Skin epidermis (tissue), 12 donors: Measurements from ENCODE around the gene INTS6L.
"Not testable (repeated sequence)": the region's sequence is repeated elsewhere in the genome, so short reads cannot be mapped to it uniquely, and the experiment has no call there.

ENCODE experiments used
- H3K27ac ChIP-seq, 21 experiments: fragments of 200-600 bp; sonication (generic) in 11 of 21; one replicate each; pipeline ENCODE4 v1.5.0; 2020; ENCODE audit warnings: mild to moderate bottlenecking in 3 of 21, inconsistent platforms in 2 of 21, moderate library complexity in 2 of 21
- H3K4me3 ChIP-seq, 7 experiments: fragments of 200-600 bp; sonication (generic) in 2 of 7; one replicate each; pipeline ENCODE4 v1.5.0; 2020; ENCODE audit warnings: inconsistent platforms in 2 of 7, mild to moderate bottlenecking in 2 of 7, moderate library complexity in 1 of 7

Gene INTS6L

GRCh38 chrX:135594049-135594448, 73.6 kb downstream of the INTS6L start:
- not testable (repeated sequence) for H3K27ac ChIP-seq, H3K4me3 ChIP-seq

DNA sequence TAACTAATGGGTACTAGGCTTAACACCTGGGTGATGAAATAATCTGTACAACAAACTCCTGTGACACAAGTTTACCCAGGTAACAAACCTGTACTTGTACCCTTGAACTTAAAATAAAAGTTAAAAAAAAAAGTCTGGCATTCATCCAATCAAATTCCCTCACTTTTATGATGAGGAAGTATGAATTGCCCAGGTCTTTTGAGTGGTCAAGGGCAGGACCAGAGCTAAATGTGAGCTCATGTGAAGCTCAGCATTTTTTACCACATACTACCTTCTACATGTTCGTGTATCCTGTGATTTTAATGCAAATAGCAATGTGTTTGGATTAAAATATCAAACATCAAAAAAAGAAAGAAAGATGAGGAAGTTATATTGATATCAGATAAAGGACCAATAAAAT, 74.0 kb downstream of the INTS6L start:
- H3K27ac ChIP-seq, H3K4me3 ChIP-seq: not testable (repeated sequence)

DNA sequence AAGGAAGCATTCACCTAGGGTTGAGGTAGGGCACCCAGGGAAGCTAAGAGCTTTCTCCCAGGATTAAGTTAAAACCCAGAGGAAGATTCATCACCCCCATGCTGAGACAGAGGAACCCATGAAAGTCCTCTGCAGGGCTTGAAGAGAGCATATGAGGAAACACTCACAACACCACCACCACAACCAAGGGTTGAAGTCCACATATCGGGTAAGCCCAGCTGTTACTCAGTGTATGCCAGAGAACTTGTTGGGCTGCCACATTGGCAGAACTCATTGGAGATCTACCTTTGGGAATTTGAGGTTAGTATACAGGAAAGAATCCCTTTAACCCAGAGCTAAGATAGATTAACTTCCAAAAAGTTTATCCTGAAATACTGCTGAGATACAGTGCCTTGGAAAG, 75.1 kb downstream of the INTS6L start:
- no peak overlapping the region for H3K4me3 ChIP-seq
- no peak overlapping the region for H3K27ac ChIP-seq

DNA sequence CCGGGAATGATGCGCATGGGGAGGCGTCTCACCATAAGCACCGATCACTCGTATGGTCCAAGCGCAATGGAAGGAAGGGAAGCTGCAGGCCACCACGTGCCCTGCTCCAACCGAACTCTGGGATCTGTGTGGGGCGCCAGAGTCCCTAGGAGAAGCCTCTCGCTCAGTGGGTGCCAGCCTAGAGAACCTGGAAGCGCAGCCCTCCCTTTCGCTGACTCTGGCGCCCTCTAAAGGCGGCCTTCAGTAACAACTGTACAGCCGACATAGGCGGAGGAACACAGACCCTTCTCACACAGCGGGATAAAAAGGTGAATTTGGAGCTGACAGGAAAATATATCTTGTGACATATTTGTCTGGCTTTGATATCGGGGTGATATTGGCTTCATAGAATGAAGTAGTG, 76.0 kb downstream of the INTS6L start:
- no peak overlapping the region for H3K27ac ChIP-seq
- H3K4me3 ChIP-seq = no peak overlapping the region

- Histone ChIP-seq H3K4me3 (no peak overlapping the region), H3K27ac (no peak overlapping the region)
These were observed 85.4 kb downstream of the INTS6L start for GRCh38 chrX:135605906-135606305.

GRCh38 chrX:135624408-135625204, 104.1 kb downstream of the INTS6L start:
- H3K27ac ChIP-seq, H3K4me3 ChIP-seq: not testable (repeated sequence)

GRCh38 chrX:135625995-135626394, 105.5 kb downstream of the INTS6L start:
- H3K27ac ChIP-seq = no peak overlapping the region
- no peak overlapping the region for H3K4me3 ChIP-seq

- Histone ChIP-seq H3K4me3 (no peak overlapping the region), H3K27ac (no peak overlapping the region)
These were observed 108.9 kb downstream of the INTS6L start for GRCh38 chrX:135629342-135629741.
